Keratinocyte (primary cell): Measurements from ENCODE around the gene INPP5B.

Experiments
- CTCF ChIP-seq, 3 experiments: IDR thresholded peaks in 1 of 3; conservative IDR thresholded peaks in 1 of 3; optimal IDR thresholded peaks in 1 of 3; 2 replicates in 2 of 3; 3 replicates in 1 of 3; pipeline versions ENCODE3 to v1.5.1; 2011; ENCODE audit warnings: low read length in 3 of 3, mild to moderate bottlenecking in 3 of 3, moderate library complexity in 2 of 3, control low read depth in 1 of 3, inconsistent platforms in 1 of 3; ENCODE audit not compliant: insufficient read depth in 2 of 3; ENCODE audit errors: extremely low read depth in 1 of 3
- EZH2 ChIP-seq: IDR thresholded peaks from one replicate; pipeline ENCODE4 v1.6.1; 2012; ENCODE audit warnings: inconsistent platforms, mild to moderate bottlenecking, low read length, moderate library complexity

- TF ChIP-seq CTCF (optimal IDR thresholded peaks at IDR 0.05 in 1 of 3, IDR thresholded peaks at IDR 0.05 in 1 of 3, conservative IDR thresholded peaks at IDR 0.05 in 1 of 3; ENCODE audit: extremely low read depth in 1 of 3, insufficient read depth in 2 of 3, low read length in 3 of 3) (peak in 1 of 3 experiments; percentile 6), EZH2 (no peak)
These were observed 49.0 kb upstream of the INPP5B start for GRCh38 chr1:37995751-37996345.
